SK-N-SH (cell line): ENCODE data around the gene C14orf132. TPM values are rescaled to one million over a fixed set of nuclear protein-coding genes. Genes with fewer than 3 reads are reported as not detected.

Experiments used
- CTCF ChIA-PET: fragments of 300-600, 350-600 bp; formaldehyde crosslinking; extraction: SDS; loops from one replicate; lab custom pipeline; 2021; lab: Yijun Ruan, JAX
- POLR2A ChIA-PET: fragments of 350-600 bp; sonication (Branson Sonifier 250); formaldehyde crosslinking; extraction: SDS; loops from one replicate; lab custom pipeline; 2020; ENCODE audit warnings: antibody characterized with exemption, inconsistent platforms; lab: Yijun Ruan, JAX
- DNase-seq: peaks from one replicate; pipeline ENCODE4 v3.0.0; 2012
- H2AFZ ChIP-seq: fragments of 200-600 bp; sonication (generic); 2 replicates; pipeline ENCODE4 v1.8.1; 2016; ENCODE audit warnings: antibody characterized with exemption, mild to moderate bottlenecking, low read depth
- H3F3A ChIP-seq: fragments of 200-600 bp; sonication (generic); replicated peaks from 2 replicates; pipeline ENCODE3; 2016; ENCODE audit warnings: antibody characterized with exemption, mild to moderate bottlenecking; ENCODE audit not compliant: insufficient read depth
- H3K27ac ChIP-seq, 2 experiments: fragments of 200-500 bp in 1 of 2; fragments of 200-600 bp in 1 of 2; sonication (Bioruptor generic) in 1 of 2; sonication (generic), shearing (Covaris generic) in 1 of 2; 2 replicates each; pipeline versions ENCODE4 v1.5.1 to v1.6.1; 2014 to 2016; ENCODE audit warnings: low read depth in 2 of 2, inconsistent platforms in 1 of 2, low read length in 1 of 2, mild to moderate bottlenecking in 1 of 2, mixed read lengths in 1 of 2
- H3K27me3 ChIP-seq: fragments of 200-600 bp; sonication (generic), shearing (Covaris generic); 2 replicates; pipeline ENCODE4 v1.6.1; 2016; ENCODE audit warnings: mixed run types; ENCODE audit not compliant: insufficient read depth
- H3K36me3 ChIP-seq, 2 experiments: fragments of 200-500 bp in 1 of 2; fragments of 200-600 bp in 1 of 2; sonication (Bioruptor generic) in 1 of 2; sonication (generic) in 1 of 2; replicated peaks in 1 of 2; 2 replicates each; pipeline versions ENCODE3 to v1.5.1; 2014 to 2016; ENCODE audit warnings: low read length in 1 of 2, mild to moderate bottlenecking in 1 of 2; ENCODE audit not compliant: insufficient read depth in 2 of 2, control insufficient read depth in 1 of 2
- H3K4me1 ChIP-seq, 2 experiments: fragments of 200-500 bp in 1 of 2; fragments of 200-600 bp in 1 of 2; sonication (Bioruptor generic) in 1 of 2; sonication (generic), shearing (Covaris generic) in 1 of 2; 2 replicates each; pipeline versions ENCODE4 v1.5.1 to v1.6.1; 2014 to 2016; ENCODE audit warnings: low read depth in 1 of 2, low read length in 1 of 2, mixed run types in 1 of 2; ENCODE audit not compliant: insufficient read depth in 2 of 2, control insufficient read depth in 1 of 2
- H3K4me2 ChIP-seq: fragments of 200-600 bp; sonication (generic), shearing (Covaris generic); 2 replicates; pipeline ENCODE4 v1.6.1; 2017; ENCODE audit warnings: mixed run types
- H3K4me3 ChIP-seq, 2 experiments: fragments of 200-500 bp in 1 of 2; fragments of 200-600 bp in 1 of 2; sonication (Bioruptor generic) in 1 of 2; sonication (generic), shearing (Covaris generic) in 1 of 2; 2 replicates each; pipeline versions ENCODE4 v1.5.1 to v1.8.1; 2014 to 2016; ENCODE audit warnings: low read depth in 2 of 2, inconsistent platforms in 1 of 2, low read length in 1 of 2, mild to moderate bottlenecking in 1 of 2, mixed read lengths in 1 of 2, moderate library complexity in 1 of 2
- H3K79me2 ChIP-seq: fragments of 200-600 bp; sonication (generic); 2 replicates; pipeline ENCODE4 v1.8.1; 2017; ENCODE audit warnings: mild to moderate bottlenecking; ENCODE audit not compliant: insufficient read depth
- H3K9ac ChIP-seq: fragments of 200-600 bp; sonication (generic); 2 replicates; pipeline ENCODE4 v1.6.1; 2017; ENCODE audit warnings: mixed run types
- H3K9me2 ChIP-seq: fragments of 200-600 bp; sonication (generic); 2 replicates; pipeline ENCODE4 v1.6.1; 2017; ENCODE audit warnings: mixed run types
- H3K9me3 ChIP-seq: fragments of 200-600 bp; sonication (generic); 2 replicates; pipeline ENCODE4 v1.6.1; 2017; ENCODE audit warnings: mixed run types, mild to moderate bottlenecking, moderate library complexity
- H4K20me1 ChIP-seq: fragments of 200-600 bp; sonication (generic); 2 replicates; pipeline ENCODE4 v1.6.1; 2017; ENCODE audit warnings: mild to moderate bottlenecking, mixed run types; ENCODE audit not compliant: insufficient read depth
- FOSL2 ChIP-seq: IDR thresholded peaks from 2 replicates; pipeline ENCODE4 v1.4.0; 2012; ENCODE audit warnings: low read depth, mild to moderate bottlenecking, moderate library complexity, borderline replicate concordance
- FOXM1 ChIP-seq: IDR thresholded peaks from 2 replicates; pipeline ENCODE4 v1.4.0; 2012; ENCODE audit warnings: low read depth, mild to moderate bottlenecking
- GATA2 ChIP-seq: sonication (generic); formaldehyde crosslinking; IDR thresholded peaks from 2 replicates; pipeline ENCODE4 v1.5.0; 2020; ENCODE audit warnings: mild to moderate bottlenecking, missing genetic modification reagents
- MXI1 ChIP-seq: IDR thresholded peaks from 2 replicates; pipeline ENCODE4 v1.6.1; 2012; ENCODE audit warnings: mild to moderate bottlenecking, low read depth, low read length, improper control_type of control experiment
- POLR2AphosphoS5 ChIP-seq: IDR thresholded peaks from 2 replicates; pipeline ENCODE4 v1.6.1; 2012; ENCODE audit warnings: low read depth, low read length
- RAD21 ChIP-seq: IDR thresholded peaks from 2 replicates; pipeline ENCODE4 v1.6.1; 2012; ENCODE audit warnings: mild to moderate bottlenecking, low read length
- RFX5 ChIP-seq: IDR thresholded peaks from 2 replicates; pipeline ENCODE4 v1.6.1; 2012; ENCODE audit warnings: mild to moderate bottlenecking, improper control_type of control experiment, low read length
- SIN3A ChIP-seq: IDR thresholded peaks from 2 replicates; pipeline ENCODE4 v1.6.1; 2012; ENCODE audit warnings: low read depth, mild to moderate bottlenecking, low read length, moderate library complexity, borderline replicate concordance
- SMC3 ChIP-seq: IDR thresholded peaks from 2 replicates; pipeline ENCODE4 v1.6.1; 2012; ENCODE audit warnings: low read depth, low read length, improper control_type of control experiment
- TAF1 ChIP-seq: IDR thresholded peaks from 2 replicates; pipeline ENCODE4 v1.6.1; 2012; ENCODE audit warnings: low read depth, mild to moderate bottlenecking, low read length, moderate library complexity, borderline replicate concordance
- TCF12 ChIP-seq: IDR thresholded peaks from 2 replicates; pipeline ENCODE4 v1.4.0; 2012
- TEAD4 ChIP-seq: IDR thresholded peaks from 2 replicates; pipeline ENCODE4 v1.4.0; 2012; ENCODE audit warnings: mild to moderate bottlenecking, borderline replicate concordance; ENCODE audit not compliant: insufficient read depth
- YY1 ChIP-seq: IDR thresholded peaks from 2 replicates; pipeline ENCODE4 v1.4.0; 2012; ENCODE audit warnings: low read depth, mild to moderate bottlenecking
- WGBS: methylation state at CpG from one replicate; pipeline ENCODE4 v1.1.6; 2017; ENCODE audit warnings: low lambda C conversion rate; 5-methylcytosine and 5-hydroxymethylcytosine counted together
- polyA plus RNA-seq, 3 experiments: library from polyadenylated mRNA; depleted of rRNA; stranded (reverse); fragments of >200 nt; gene quantifications; 2 replicates each; pipeline ENCODE4 v1.2.3, GENCODE V29; 2012
- TF ChIP-seq, protein P1 (sequence below): IDR thresholded peaks from 2 replicates; pipeline ENCODE4 v1.6.1; 2012; ENCODE audit warnings: mild to moderate bottlenecking, low read depth, low read length, moderate library complexity
- TF ChIP-seq, protein P2 (sequence below): IDR thresholded peaks from 2 replicates; pipeline ENCODE4 v1.4.0; 2012; ENCODE audit warnings: low read depth, borderline replicate concordance

Gene C14orf132
- polyA plus RNA-seq, 1 of the 3 experiments (the other 2 are of a cell fraction), result 5.5 TPM

DNA sequence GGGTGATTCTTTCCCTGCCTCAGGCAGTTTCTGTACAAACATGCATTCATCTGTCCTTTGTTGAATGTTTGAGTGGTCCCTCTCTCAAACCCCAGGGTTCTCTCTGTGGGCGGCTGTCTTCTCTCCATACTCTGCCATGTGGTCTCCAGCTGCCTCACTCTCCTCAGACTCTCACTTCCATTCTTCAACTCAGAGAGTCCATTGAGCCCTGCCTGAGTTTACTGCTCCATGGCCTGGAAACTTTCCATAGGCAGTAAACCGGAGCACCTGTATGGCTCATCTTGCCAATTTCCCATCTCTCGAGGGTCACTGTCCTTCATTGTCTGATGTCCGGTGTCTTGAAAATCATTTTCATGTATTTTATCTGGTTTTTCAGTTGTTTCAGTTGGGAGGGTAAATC, 11.3 kb downstream of the C14orf132 start:
- no peaks in the 10 kb centered on the region for H3K36me3 ChIP-seq
- H3K9me2 ChIP-seq, result no peaks in the 10 kb centered on the region
- no peak overlapping the region for H3K9ac ChIP-seq
- ChIA-PET POLR2A (no interaction called here), CTCF (interaction anchor here (0.7 to 3.5 kb wide), 4 partner anchors 9 to 48 kb away, joined by 3 to 11 read pairs (median 5); no protein-coding TSS in a partner anchor)
- H3K79me2 ChIP-seq, result peaks cover 18% of the 10 kb centered on the region
- H3K27me3 ChIP-seq, result no peaks in the 10 kb centered on the region
- H3K4me2 ChIP-seq, result no peak overlapping the region
- no peak overlapping the region for H2AFZ ChIP-seq
- 95% methylated on average over 4 of the region's 4 CpGs for WGBS
- TF ChIP-seq MXI1 (no peak; the same call in 1 of the 2 replicates), TCF12 (no peak), SMC3 (no peak), FOSL2 (no peak), TAF1 (no peak), GATA2 (CRISPR knock-in tag) (no peak), SIN3A (no peak), RFX5 (no peak), RAD21 (no peak), FOXM1 (no peak), YY1 (no peak), POLR2AphosphoS5 (no peak), TEAD4 (no peak)
- TF ChIP-seq, protein P1, sequence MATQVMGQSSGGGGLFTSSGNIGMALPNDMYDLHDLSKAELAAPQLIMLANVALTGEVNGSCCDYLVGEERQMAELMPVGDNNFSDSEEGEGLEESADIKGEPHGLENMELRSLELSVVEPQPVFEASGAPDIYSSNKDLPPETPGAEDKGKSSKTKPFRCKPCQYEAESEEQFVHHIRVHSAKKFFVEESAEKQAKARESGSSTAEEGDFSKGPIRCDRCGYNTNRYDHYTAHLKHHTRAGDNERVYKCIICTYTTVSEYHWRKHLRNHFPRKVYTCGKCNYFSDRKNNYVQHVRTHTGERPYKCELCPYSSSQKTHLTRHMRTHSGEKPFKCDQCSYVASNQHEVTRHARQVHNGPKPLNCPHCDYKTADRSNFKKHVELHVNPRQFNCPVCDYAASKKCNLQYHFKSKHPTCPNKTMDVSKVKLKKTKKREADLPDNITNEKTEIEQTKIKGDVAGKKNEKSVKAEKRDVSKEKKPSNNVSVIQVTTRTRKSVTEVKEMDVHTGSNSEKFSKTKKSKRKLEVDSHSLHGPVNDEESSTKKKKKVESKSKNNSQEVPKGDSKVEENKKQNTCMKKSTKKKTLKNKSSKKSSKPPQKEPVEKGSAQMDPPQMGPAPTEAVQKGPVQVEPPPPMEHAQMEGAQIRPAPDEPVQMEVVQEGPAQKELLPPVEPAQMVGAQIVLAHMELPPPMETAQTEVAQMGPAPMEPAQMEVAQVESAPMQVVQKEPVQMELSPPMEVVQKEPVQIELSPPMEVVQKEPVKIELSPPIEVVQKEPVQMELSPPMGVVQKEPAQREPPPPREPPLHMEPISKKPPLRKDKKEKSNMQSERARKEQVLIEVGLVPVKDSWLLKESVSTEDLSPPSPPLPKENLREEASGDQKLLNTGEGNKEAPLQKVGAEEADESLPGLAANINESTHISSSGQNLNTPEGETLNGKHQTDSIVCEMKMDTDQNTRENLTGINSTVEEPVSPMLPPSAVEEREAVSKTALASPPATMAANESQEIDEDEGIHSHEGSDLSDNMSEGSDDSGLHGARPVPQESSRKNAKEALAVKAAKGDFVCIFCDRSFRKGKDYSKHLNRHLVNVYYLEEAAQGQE, result no peak
- TF ChIP-seq, protein P2, sequence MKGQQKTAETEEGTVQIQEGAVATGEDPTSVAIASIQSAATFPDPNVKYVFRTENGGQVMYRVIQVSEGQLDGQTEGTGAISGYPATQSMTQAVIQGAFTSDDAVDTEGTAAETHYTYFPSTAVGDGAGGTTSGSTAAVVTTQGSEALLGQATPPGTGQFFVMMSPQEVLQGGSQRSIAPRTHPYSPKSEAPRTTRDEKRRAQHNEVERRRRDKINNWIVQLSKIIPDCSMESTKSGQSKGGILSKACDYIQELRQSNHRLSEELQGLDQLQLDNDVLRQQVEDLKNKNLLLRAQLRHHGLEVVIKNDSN, result no peak
- H3K27ac ChIP-seq, result peak overlapping the region in 1 of 2 experiments; percentile 71; a peak in 2 of 4 replicates
- peak; percentile 33 for DNase-seq
- no peak overlapping the region for H3K4me3 ChIP-seq
- H3K4me1 ChIP-seq, result peaks cover 10 to 58% of the 10 kb centered on the region in 2 experiments; a peak in 3 of 4 replicates
- no peaks in the 10 kb centered on the region for H3K9me3 ChIP-seq
- H3F3A ChIP-seq, result no peaks in the 10 kb centered on the region
- H4K20me1 ChIP-seq, result no peaks in the 10 kb centered on the region; the same call in 1 of the 2 replicates
